CD14-positive monocyte (primary cell): ENCODE data around the gene TRPM2. TPM values are rescaled to one million over a fixed set of nuclear protein-coding genes. Genes with fewer than 3 reads are reported as not detected.

Source experiments
- DNase-seq, 3 donors: peaks; one replicate each; pipeline ENCODE4 v3.0.0-alpha.2; 2011 to 2022
- H2AFZ ChIP-seq: 2 replicates; pipeline ENCODE4 v1.6.0; 2012; ENCODE audit warnings: mild to moderate bottlenecking, low read depth, low read length, inconsistent platforms; ENCODE audit not compliant: insufficient read depth, poor library complexity, severe bottlenecking
- H3K27ac ChIP-seq, 2 donors: 1 replicate in 1 of 2; 2 replicates in 1 of 2; pipeline ENCODE4 v1.5.1; 2012 to 2013; ENCODE audit warnings: low read length in 2 of 2, control low read depth in 1 of 2, inconsistent platforms in 1 of 2, low read depth in 1 of 2, mild to moderate bottlenecking in 1 of 2
- H3K27me3 ChIP-seq, 2 donors: one replicate each; pipeline versions ENCODE4 v1.6.0 to v1.6.1; 2011 to 2013; ENCODE audit warnings: low read length in 2 of 2; ENCODE audit not compliant: control insufficient read depth in 2 of 2, insufficient read depth in 2 of 2
- H3K36me3 ChIP-seq, 2 donors: replicated peaks in 1 of 2; 1 replicate in 1 of 2; 2 replicates in 1 of 2; pipeline versions ENCODE4 v1.5.1 to v1.6.1; 2012 to 2013; ENCODE audit warnings: low read length in 2 of 2, control low read depth in 1 of 2, inconsistent platforms in 1 of 2, mild to moderate bottlenecking in 1 of 2; ENCODE audit not compliant: insufficient read depth in 2 of 2, control insufficient read depth in 1 of 2
- H3K4me1 ChIP-seq, 2 donors: 1 replicate in 1 of 2; 2 replicates in 1 of 2; pipeline versions ENCODE4 v1.5.1 to v1.6.1; 2012 to 2013; ENCODE audit warnings: low read length in 2 of 2, control low read depth in 1 of 2, inconsistent platforms in 1 of 2, mild to moderate bottlenecking in 1 of 2, moderate library complexity in 1 of 2; ENCODE audit not compliant: insufficient read depth in 2 of 2, control insufficient read depth in 1 of 2
- H3K4me2 ChIP-seq: replicated peaks from 2 replicates; pipeline ENCODE3; 2012; ENCODE audit warnings: low read length, moderate library complexity, mild to moderate bottlenecking; ENCODE audit not compliant: poor library complexity, severe bottlenecking; ENCODE audit errors: extremely low read depth
- H3K4me3 ChIP-seq, 3 experiments: fragments of 200-600 bp in 1 of 3; sonication (generic) in 1 of 3; replicated peaks in 1 of 3; 1 replicate in 2 of 3; 2 replicates in 1 of 3; pipeline ENCODE4 v1.5.1; 2011 to 2013; ENCODE audit warnings: low read length in 3 of 3, mild to moderate bottlenecking in 3 of 3, control low read depth in 2 of 3, low read depth in 2 of 3, inconsistent platforms in 1 of 3, moderate library complexity in 1 of 3
- H3K79me2 ChIP-seq: 2 replicates; pipeline ENCODE4 v1.6.0; 2012; ENCODE audit warnings: mild to moderate bottlenecking, control low read depth, inconsistent platforms, low read length, moderate library complexity; ENCODE audit not compliant: insufficient read depth
- H3K9ac ChIP-seq: 2 replicates; pipeline ENCODE4 v1.6.0; 2017; ENCODE audit warnings: low read length, mild to moderate bottlenecking; ENCODE audit not compliant: insufficient read depth, poor library complexity, severe bottlenecking
- H3K9me3 ChIP-seq, 2 donors: replicated peaks in 1 of 2; 1 replicate in 1 of 2; 2 replicates in 1 of 2; pipeline versions ENCODE4 v1.5.1 to v1.6.1; 2012 to 2013; ENCODE audit warnings: low read length in 2 of 2, control low read depth in 1 of 2; ENCODE audit not compliant: control insufficient read depth in 1 of 2, insufficient read depth in 1 of 2
- H4K20me1 ChIP-seq: 2 replicates; pipeline ENCODE4 v1.6.0; 2012; ENCODE audit warnings: mild to moderate bottlenecking, low read length, control low read depth, moderate library complexity; ENCODE audit not compliant: insufficient read depth
- H3K27ac Mint-ChIP-seq, 7 donors: one replicate each; pipeline ENCODE4 v1.8.0; 2020; ENCODE audit warnings: mild to moderate bottlenecking in 7 of 7, mixed read lengths in 7 of 7, moderate library complexity in 6 of 7, inconsistent platforms in 2 of 7
- H3K27me3 Mint-ChIP-seq, 3 donors: one replicate each; pipeline ENCODE4 v1.8.0; 2021 to 2022; ENCODE audit warnings: low read depth in 3 of 3, mild to moderate bottlenecking in 3 of 3, mixed read lengths in 3 of 3, moderate library complexity in 3 of 3, inconsistent platforms in 1 of 3
- H3K36me3 Mint-ChIP-seq, 2 donors: one replicate each; pipeline ENCODE4 v1.8.0; 2020; ENCODE audit warnings: mixed read lengths in 2 of 2, inconsistent platforms in 1 of 2, mild to moderate bottlenecking in 1 of 2
- H3K4me1 Mint-ChIP-seq: one replicate; pipeline ENCODE4 v1.8.0; 2020; ENCODE audit warnings: mild to moderate bottlenecking, mixed read lengths
- H3K4me3 Mint-ChIP-seq, 2 donors: one replicate each; pipeline ENCODE4 v1.8.0; 2020; ENCODE audit warnings: mild to moderate bottlenecking in 2 of 2, mixed read lengths in 2 of 2, moderate library complexity in 1 of 2
- H3K9me3 Mint-ChIP-seq, 7 donors: one replicate each; pipeline ENCODE4 v1.8.0; 2020 to 2022; ENCODE audit warnings: mixed read lengths in 7 of 7, mild to moderate bottlenecking in 6 of 7, moderate library complexity in 6 of 7, inconsistent platforms in 2 of 7
- CTCF ChIP-seq: fragments of 200-600 bp; IDR thresholded peaks from one replicate; pipeline ENCODE4 v1.8.0; 2022; ENCODE audit warnings: antibody characterized with exemption, mild to moderate bottlenecking
- WGBS: methylation state at CpG from one replicate; pipeline ENCODE4 v1.1.5; 2013; ENCODE audit warnings: missing lambda C conversion rate; ENCODE audit not compliant: insufficient coverage; 5-methylcytosine and 5-hydroxymethylcytosine counted together
- intact Hi-C, 2 donors: fragments of 100-400 bp; cut with micrococcal nuclease; formaldehyde crosslinking; loops; one replicate each; pipeline versions ENCODE4 v1.15.0 to v1.15.1; 2023
- polyA plus RNA-seq, 3 donors: library from polyadenylated mRNA; depleted of rRNA in 1 of 3; unstranded in 2 of 3; stranded (reverse) in 1 of 3; fragments of 300-500 nt in 2 of 3; fragments of >200 nt in 1 of 3; fragmentation: Illumina TruSeq in 2 of 3; gene quantifications; 1 replicate in 2 of 3; 2 replicates in 1 of 3; pipeline ENCODE4 v1.2.3, GENCODE V29; 2012 to 2021

Gene TRPM2
- polyA plus RNA-seq, 3 donors, result 7.6 to 21.6 (median 12.2) TPM

- Mint-ChIP-seq H3K4me3 (no peak overlapping the region), H3K27me3 (peaks cover 0 to 2% (median 0%) of the 10 kb centered on the region in 3 donors), H3K4me1 (no peaks in the 10 kb centered on the region), H3K36me3 (peaks cover 79 to 93% of the 10 kb centered on the region in 2 donors), H3K9me3 (peaks cover 34 to 50% (median 42%) of the 10 kb centered on the region in 7 donors), H3K27ac (no peak overlapping the region)
- intact Hi-C loops, result loop anchor here in 1 of 2 donors (10.0 kb wide), 1 partner anchor 48 kb away; the partner anchor contains the start of gene CFAP410
- no peak for DNase-seq
- Histone ChIP-seq H3K9me3 (peaks cover 18 to 35% of the 10 kb centered on the region in 2 donors), H4K20me1 (peaks cover 17% of the 10 kb centered on the region), H3K9ac (no peak overlapping the region), H3K4me3 (no peak overlapping the region), H2AFZ (no peak overlapping the region), H3K4me1 (no peaks in the 10 kb centered on the region), H3K4me2 (no peak overlapping the region), H3K27me3 (no peaks in the 10 kb centered on the region), H3K79me2 (peaks cover 5% of the 10 kb centered on the region), H3K36me3 (peaks cover 73 to 81% of the 10 kb centered on the region in 2 donors), H3K27ac (no peak overlapping the region)
- 89% methylated on average over 3 of the region's 4 CpGs for WGBS
- TF ChIP-seq CTCF, result no peak
Observed at GRCh38 chr21:44383216-44383615, 29.8 kb downstream of the TRPM2 start.

GRCh38 chr21:44384968-44385367 lies 31.5 kb downstream of the TRPM2 start:
- no peak for DNase-seq
- peaks cover 78 to 89% of the 10 kb centered on the region in 2 donors for H3K36me3 Mint-ChIP-seq
- Histone ChIP-seq H3K4me2 (no peak overlapping the region), H3K4me1 (no peaks in the 10 kb centered on the region), H3K27me3 (no peaks in the 10 kb centered on the region), H3K79me2 (peaks cover 5% of the 10 kb centered on the region), H3K9ac (no peak overlapping the region), H3K27ac (no peak overlapping the region), H3K4me3 (no peak overlapping the region), H3K36me3 (peaks cover 59 to 80% of the 10 kb centered on the region in 2 donors), H3K9me3 (peaks cover 18 to 35% of the 10 kb centered on the region in 2 donors), H4K20me1 (peaks cover 5% of the 10 kb centered on the region), H2AFZ (no peak overlapping the region)
- H3K4me1 Mint-ChIP-seq, result no peaks in the 10 kb centered on the region
- H3K27ac Mint-ChIP-seq, result no peak overlapping the region
- no peak for TF ChIP-seq CTCF
- H3K4me3 Mint-ChIP-seq, result no peak overlapping the region
- H3K9me3 Mint-ChIP-seq, result peaks cover 34 to 50% (median 42%) of the 10 kb centered on the region in 7 donors
- intact Hi-C loops, result loop anchor here in 1 of 2 donors (10.0 kb wide), 1 partner anchor 50 kb away; the partner anchor contains the start of gene CFAP410
- no CpG with 5 or more reads among the region's 2 CpGs for WGBS
- H3K27me3 Mint-ChIP-seq, result peaks cover 0 to 2% (median 0%) of the 10 kb centered on the region in 3 donors
